HG03196 (cell line): ENCODE results near the gene ADAT1.

Experiments
- ATAC-seq: cut with Tn5 transposase; IDR thresholded peaks from one replicate; pipeline ENCODE4 v1.9.1; 2021; ENCODE audit not compliant: unreplicated experiment

ADAT1 gene

GRCh38 chr16:75578212-75578611 lies 44.9 kb downstream of the ADAT1 start:
- ATAC-seq: no peak

GRCh38 chr16:75576384-75576811 lies 46.7 kb downstream of the ADAT1 start:
- ATAC-seq: no peak

- no peak for ATAC-seq
Observed at GRCh38 chr16:75575958-75576357, 47.1 kb downstream of the ADAT1 start.

- no peak for ATAC-seq
Observed at GRCh38 chr16:75573955-75574354, 49.1 kb downstream of the ADAT1 start.

- no peak for ATAC-seq
Observed at GRCh38 chr16:75572864-75573542, 50.1 kb downstream of the ADAT1 start.

- ATAC-seq: no peak
Observed at GRCh38 chr16:75570396-75571065, 52.5 kb downstream of the ADAT1 start.

GRCh38 chr16:75567911-75568310 lies 55.2 kb downstream of the ADAT1 start:
- ATAC-seq: no peak

- ATAC-seq: no peak
Observed at GRCh38 chr16:75566758-75567255, 56.3 kb downstream of the ADAT1 start.

GRCh38 chr16:75566040-75566757 lies 56.9 kb downstream of the ADAT1 start, which contains the start of gene GABARAPL2:
TSS of gene GABARAPL2 (plus strand) at chr16:75566379. CDS start at chr16:75566487, 108 bp downstream.
- ATAC-seq: peak; percentile 55

GRCh38 chr16:75565640-75566039 lies 57.4 kb downstream of the ADAT1 start:
- ATAC-seq: peak; percentile 10

- no peak for ATAC-seq
Observed at GRCh38 chr16:75559564-75560372, 63.3 kb downstream of the ADAT1 start.

GRCh38 chr16:75558846-75559401 lies 64.2 kb downstream of the ADAT1 start:
- ATAC-seq: no peak

GRCh38 chr16:75556431-75556950 lies 66.6 kb downstream of the ADAT1 start:
- no peak for ATAC-seq

- ATAC-seq: peak; percentile 98
Observed at GRCh38 chr16:75555707-75556430, 67.2 kb downstream of the ADAT1 start, which contains the start of gene TMEM231. TSS of gene TMEM231 (minus strand) at chr16:75556252. CDS start at chr16:75556209, 43 bp downstream.

GRCh38 chr16:75555213-75555706 lies 67.8 kb downstream of the ADAT1 start:
- ATAC-seq: peak; percentile 35

GRCh38 chr16:75552951-75553350 lies 70.1 kb downstream of the ADAT1 start:
- ATAC-seq: no peak

GRCh38 chr16:75550211-75550662 lies 72.8 kb downstream of the ADAT1 start:
- ATAC-seq: peak; percentile 81
